Upper lobe of left lung (tissue), 6 donors: ENCODE results near the gene MAGEB3. TPM values are rescaled to one million over a fixed set of nuclear protein-coding genes. Genes with fewer than 3 reads are reported as not detected.

Experiments used
- ATAC-seq, 2 donors: fragments of 200-7000 bp; cut with Tn5 transposase; one replicate each; pipeline ENCODE4 v1.9.1; 2022; ENCODE audit warnings: mild to moderate bottlenecking in 2 of 2, moderate library complexity in 2 of 2; ENCODE audit not compliant: low FRiP score in 2 of 2
- DNase-seq, 2 donors: peaks; one replicate each; pipeline ENCODE4 v3.0.0-alpha.2; 2019 to 2020
- H3K27ac ChIP-seq, 4 donors: fragments of 200-600 bp; sonication (generic); one replicate each; pipeline ENCODE4 v1.5.1; 2016 to 2019
- H3K27me3 ChIP-seq, 4 donors: fragments of 200-600 bp; sonication (generic); one replicate each; pipeline ENCODE4 v1.5.1; 2017 to 2019
- H3K36me3 ChIP-seq, 4 donors: fragments of 200-600 bp; sonication (generic); one replicate each; pipeline ENCODE4 v1.5.1; 2016 to 2019
- H3K4me1 ChIP-seq, 4 donors: fragments of 200-600 bp; sonication (generic); one replicate each; pipeline ENCODE4 v1.5.1; 2018 to 2019
- H3K4me3 ChIP-seq, 4 donors: fragments of 200-600 bp; sonication (generic); one replicate each; pipeline ENCODE4 v1.5.1; 2017 to 2019; ENCODE audit warnings: mild to moderate bottlenecking in 2 of 4, moderate library complexity in 1 of 4
- H3K9me3 ChIP-seq, 4 donors: fragments of 200-600 bp; sonication (generic); one replicate each; pipeline ENCODE4 v1.5.1; 2018 to 2019
- CTCF ChIP-seq, 6 experiments: fragments of 450-650 bp in 4 of 6; fragments of 200-600 bp in 2 of 6; sonication (generic) in 2 of 6; IDR thresholded peaks; one replicate each; pipeline ENCODE4 v1.5.1; 2016 to 2019; ENCODE audit warnings: antibody characterized with exemption in 6 of 6
- EP300 ChIP-seq, 4 donors: sonication (generic); formaldehyde crosslinking; IDR thresholded peaks; one replicate each; pipeline ENCODE4 v1.5.1; 2017; ENCODE audit warnings: antibody characterized with exemption in 4 of 4, control low read depth in 2 of 4
- POLR2A ChIP-seq, 4 donors: fragments of 450-650 bp; IDR thresholded peaks; one replicate each; pipeline ENCODE4 v1.5.1; 2016 to 2017; ENCODE audit warnings: antibody characterized with exemption in 4 of 4, mild to moderate bottlenecking in 2 of 4
- POLR2AphosphoS5 ChIP-seq, 2 donors: sonication (generic); formaldehyde crosslinking; IDR thresholded peaks; one replicate each; pipeline ENCODE4 v1.5.1; 2017; ENCODE audit warnings: antibody characterized with exemption in 2 of 2
- WGBS, 2 donors: methylation state at CpG; one replicate each; pipeline ENCODE4 v1.1.5; 2017 to 2018; 5-methylcytosine and 5-hydroxymethylcytosine counted together
- total RNA-seq, 6 donors: library from RNA; depleted of rRNA in 4 of 6; stranded (reverse); fragments of >200 nt in 4 of 6; gene quantifications; one replicate each; pipeline versions ENCODE4 v1.1.0 to v1.2.1, GENCODE V29; 2016 to 2021
- donor health status: DM: no; HTN: no; CAD: no; lungs with moderate emphysema.
- donor health status: DM: no; HTN: yes; CAD: no; lungs with severe emphysema.

MAGEB3 gene
- total RNA-seq, 6 donors from 2014 or later, result not detected

DNA sequence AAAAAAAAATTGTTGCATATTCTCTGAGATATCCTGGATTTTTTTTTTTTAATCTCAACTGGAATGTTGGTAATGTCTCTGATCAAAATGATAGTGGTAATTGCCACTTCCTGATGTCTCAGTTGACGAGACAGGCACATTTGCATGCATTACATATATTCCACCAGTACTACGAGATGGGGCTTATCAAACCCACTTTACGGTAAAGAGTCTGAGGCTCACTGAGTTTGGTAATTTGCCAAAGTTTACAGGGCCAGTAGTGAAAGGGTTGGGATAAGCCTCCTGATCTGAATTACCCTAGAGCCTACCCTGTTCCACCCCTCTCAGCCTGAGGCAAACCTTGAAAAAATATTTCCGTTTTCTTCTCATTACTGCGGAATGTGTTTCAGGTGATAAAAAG is 9.8 kb upstream of the MAGEB3 start:
- H3K9me3 ChIP-seq, result no peaks in the 10 kb centered on the region
- ATAC-seq (no peak), DNase-seq (no peak)
- WGBS, 2 donors, result 72 to 78% methylated on average over 3 to 5 of the region's 5 CpGs
- no peak for TF ChIP-seq CTCF (IDR thresholded peaks at IDR 0.05)
- TF ChIP-seq POLR2AphosphoS5 (IDR thresholded peaks at IDR 0.05), result no peak
- TF ChIP-seq POLR2A (IDR thresholded peaks at IDR 0.05), result no peak
- TF ChIP-seq EP300 (IDR thresholded peaks at IDR 0.05), result no peak
- no peaks in the 10 kb centered on the region for H3K4me1 ChIP-seq
- H3K27ac ChIP-seq, result no peak overlapping the region
- no peak overlapping the region for H3K4me3 ChIP-seq
- no peaks in the 10 kb centered on the region for H3K36me3 ChIP-seq
- H3K27me3 ChIP-seq, result no peaks in the 10 kb centered on the region

- ATAC-seq, result no peak
- Histone ChIP-seq H3K4me1 (no peaks in the 10 kb centered on the region), H3K27ac (no peak overlapping the region), H3K27me3 (no peaks in the 10 kb centered on the region), H3K4me3 (no peak overlapping the region), H3K9me3 (no peaks in the 10 kb centered on the region), H3K36me3 (no peaks in the 10 kb centered on the region)
- DNase-seq, result no peak
- TF ChIP-seq POLR2AphosphoS5 (IDR thresholded peaks at IDR 0.05), result no peak
- no peak for TF ChIP-seq CTCF (IDR thresholded peaks at IDR 0.05)
- 30 to 62% methylated on average over 2 of the region's 2 CpGs for whole genome bisulfite sequencing, 2 donors
Measured at GRCh38 chrX:30224536-30224935, 5.9 kb upstream of the MAGEB3 start.

DNA sequence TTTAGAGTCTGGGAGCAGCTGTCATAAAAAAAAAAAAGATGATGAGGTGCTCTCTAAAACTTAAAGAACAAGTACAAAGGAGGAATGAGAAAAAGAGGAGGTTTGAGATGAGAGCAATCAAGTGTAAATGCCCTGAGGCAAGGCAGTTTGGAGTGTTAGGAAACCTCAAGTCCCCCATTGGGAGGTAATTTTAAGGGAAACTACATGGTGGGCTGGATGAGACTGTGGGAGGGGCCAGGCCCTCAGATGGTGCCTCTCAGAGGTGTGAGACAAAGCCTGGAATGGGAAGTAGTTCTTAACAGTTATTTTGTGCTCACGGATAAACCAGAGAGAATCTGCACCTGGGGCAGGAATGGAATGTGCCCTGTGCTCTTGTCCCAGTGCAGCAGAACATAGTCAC is 1.9 kb upstream of the MAGEB3 start:
- no peaks in the 10 kb centered on the region for H3K9me3 ChIP-seq
- no peak for TF ChIP-seq CTCF (IDR thresholded peaks at IDR 0.05)
- no peak for TF ChIP-seq EP300 (IDR thresholded peaks at IDR 0.05)
- TF ChIP-seq POLR2A (IDR thresholded peaks at IDR 0.05), result no peak
- no peak for TF ChIP-seq POLR2AphosphoS5 (IDR thresholded peaks at IDR 0.05)
- no peaks in the 10 kb centered on the region for H3K27me3 ChIP-seq
- ATAC-seq (no peak), DNase-seq (no peak)
- no peaks in the 10 kb centered on the region for H3K4me1 ChIP-seq
- no peak overlapping the region for H3K4me3 ChIP-seq
- WGBS, 2 donors, result 43 to 80% methylated on average over 1 of the region's 1 CpG
- H3K27ac ChIP-seq, result no peak overlapping the region
- H3K36me3 ChIP-seq, result no peaks in the 10 kb centered on the region

- no peaks in the 10 kb centered on the region for H3K9me3 ChIP-seq
- H3K27me3 ChIP-seq, result no peaks in the 10 kb centered on the region
- no peaks in the 10 kb centered on the region for H3K36me3 ChIP-seq
- no peak for ATAC-seq
- H3K4me3 ChIP-seq, result no peak within 1 kb of the TSS
- DNase-seq, result no peak
- no peaks in the 10 kb centered on the region for H3K4me1 ChIP-seq
- 82% methylated on average over 10 of the region's 10 CpGs; no CpG with 5 or more reads in 1 of the 2 donors for WGBS, 2 donors
- TF ChIP-seq POLR2AphosphoS5 (IDR thresholded peaks at IDR 0.05) (no peak), EP300 (IDR thresholded peaks at IDR 0.05) (no peak), POLR2A (IDR thresholded peaks at IDR 0.05) (no peak), CTCF (IDR thresholded peaks at IDR 0.05) (no peak)
- no peak within 1 kb of the TSS for H3K27ac ChIP-seq
Measured at GRCh38 chrX:30241724-30242415, 11.4 kb downstream of the MAGEB3 start, which contains the start of gene MAGEB4. Gene MAGEB4 (plus strand): TSS chrX:30242000. CDS start chrX:30242136, 136 bp downstream.
